ENCODE data around the gene PBRM1.

PBRM1 gene

DNA sequence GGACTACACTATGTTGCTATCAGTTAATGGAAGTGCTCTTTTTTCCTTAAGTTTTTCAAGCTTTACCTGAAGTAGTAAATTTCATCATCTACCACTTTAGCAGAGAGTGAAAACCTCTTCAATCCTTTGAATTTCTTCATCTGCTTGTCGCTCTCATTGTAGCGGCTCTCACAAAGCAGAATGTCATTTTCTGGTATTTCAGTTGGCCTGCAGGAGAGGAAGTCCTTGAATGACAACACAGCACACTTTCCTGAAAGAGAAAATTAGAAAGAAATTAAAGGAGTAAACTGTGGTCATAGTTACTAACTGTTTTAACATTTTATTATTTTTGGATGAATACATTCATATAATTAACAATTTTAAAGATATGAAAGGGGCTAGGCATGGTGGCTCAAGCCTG lies 121.7 kb downstream of the PBRM1 start:
- DNase-seq: no peak

DNA sequence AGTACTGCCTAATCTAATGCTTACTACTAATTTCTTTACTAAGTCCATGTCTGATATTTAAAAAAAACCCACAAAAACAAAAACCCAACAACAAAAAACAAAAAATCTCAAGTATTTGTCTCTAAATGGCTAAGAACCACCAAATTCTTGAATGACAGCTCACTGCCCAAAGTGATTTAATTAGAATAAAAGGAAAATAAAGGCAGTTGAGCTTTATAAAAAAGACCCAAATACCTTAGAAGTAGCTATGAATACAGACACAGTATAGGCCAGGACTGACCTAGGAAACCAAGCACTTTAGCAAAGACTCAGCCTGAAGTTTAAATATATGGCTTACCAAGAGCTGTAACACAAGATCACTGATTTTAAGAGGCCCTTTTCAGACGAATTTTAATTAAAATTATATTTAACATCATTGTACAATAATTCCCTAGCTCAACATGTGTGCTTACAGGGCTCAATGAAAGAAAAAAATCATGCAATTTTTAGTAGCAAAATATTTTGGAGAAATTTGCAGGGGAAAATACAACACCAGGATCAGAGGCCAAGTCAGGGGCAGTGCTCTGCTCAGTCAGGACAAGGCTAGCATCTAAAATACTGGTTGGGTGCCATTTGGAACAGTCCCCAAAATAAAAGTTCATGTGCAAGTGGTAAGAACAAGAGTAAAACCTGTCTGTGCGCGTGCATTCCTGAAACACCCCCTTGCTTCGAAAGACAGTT lies 124.5 kb downstream of the PBRM1 start:
- DNase-seq: no peak

DNA sequence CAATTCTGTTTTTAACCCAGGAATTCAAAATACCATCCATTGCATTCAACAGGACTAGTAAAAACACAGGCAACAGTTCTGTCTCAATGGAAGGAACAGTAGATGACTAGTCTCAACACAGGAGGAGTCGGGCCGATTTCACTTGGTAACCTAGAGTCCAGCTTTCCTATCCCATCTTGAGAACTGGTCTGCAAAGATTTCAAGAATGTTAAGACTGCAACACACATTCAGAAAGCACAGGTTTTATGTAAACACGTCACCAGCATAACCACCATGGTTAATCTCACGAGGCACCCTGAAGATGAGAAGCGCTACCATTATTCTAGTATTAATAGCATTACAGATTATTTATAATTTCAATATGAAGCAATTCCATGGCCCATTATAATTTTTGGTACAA lies 127.3 kb downstream of the PBRM1 start:
- DNase-seq: no peak

DNA sequence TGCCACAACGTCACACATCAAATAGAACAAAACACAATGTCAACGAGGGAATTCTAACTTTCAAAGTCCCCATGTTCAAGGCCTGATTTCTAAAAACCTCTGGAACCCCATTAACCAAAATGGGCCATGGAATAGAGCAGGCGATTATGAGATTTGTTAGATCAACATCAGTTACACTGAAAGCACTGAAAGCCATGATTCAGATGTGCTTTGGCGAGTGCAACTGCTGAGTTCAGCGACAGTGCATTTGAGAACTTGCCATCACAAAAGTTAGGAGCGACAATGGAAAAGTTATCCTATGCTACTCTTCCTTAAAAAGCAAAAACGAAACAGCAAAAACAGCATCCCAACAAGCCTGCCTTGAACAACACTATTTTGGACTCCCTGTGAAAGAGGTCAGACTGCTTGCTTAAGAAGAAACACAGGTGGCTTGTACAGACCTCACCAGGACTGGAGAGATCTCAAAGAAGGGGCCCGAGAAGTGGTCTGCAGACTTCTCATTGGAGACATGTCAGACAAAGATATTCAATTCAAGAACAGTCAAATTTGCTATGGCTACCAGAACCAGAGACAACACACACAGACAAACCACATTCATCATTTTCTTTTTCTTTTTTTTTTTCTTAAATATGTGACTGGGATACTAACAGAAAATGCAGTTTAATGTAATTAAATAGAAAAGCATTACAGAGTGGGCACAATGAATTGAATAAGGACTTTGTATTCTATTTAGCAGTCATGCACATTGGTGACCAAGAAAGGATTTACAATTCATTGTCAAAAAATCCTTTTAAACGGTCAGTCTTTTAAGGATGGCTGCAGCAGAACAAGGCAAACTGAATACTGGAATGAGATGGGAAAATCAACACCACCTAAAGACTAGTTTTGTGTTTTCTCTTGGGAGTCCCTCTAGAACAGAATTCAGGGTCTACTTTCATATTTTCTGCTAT lies 128.4 kb downstream of the PBRM1 start:
- no peak for DNase-seq

DNA sequence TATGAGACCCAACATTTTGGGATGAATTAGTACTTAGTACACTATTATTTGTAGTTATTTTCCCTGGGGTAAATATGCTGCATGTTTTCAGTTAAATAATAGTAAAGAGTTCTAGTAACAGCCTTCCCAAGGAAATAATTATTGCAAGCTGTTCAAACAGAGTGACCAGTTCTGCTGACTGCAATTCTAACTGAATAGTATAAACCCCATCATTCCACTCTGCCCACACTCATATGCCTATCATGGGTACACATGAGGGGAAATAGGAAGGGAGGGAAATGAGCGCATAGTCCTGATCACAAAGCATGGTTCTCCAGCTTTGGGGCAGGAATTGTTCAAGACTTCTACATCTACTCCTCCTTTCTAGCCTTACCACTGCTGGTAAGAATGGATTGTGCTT lies 130.7 kb downstream of the PBRM1 start:
- no peak for DNase-seq

DNA sequence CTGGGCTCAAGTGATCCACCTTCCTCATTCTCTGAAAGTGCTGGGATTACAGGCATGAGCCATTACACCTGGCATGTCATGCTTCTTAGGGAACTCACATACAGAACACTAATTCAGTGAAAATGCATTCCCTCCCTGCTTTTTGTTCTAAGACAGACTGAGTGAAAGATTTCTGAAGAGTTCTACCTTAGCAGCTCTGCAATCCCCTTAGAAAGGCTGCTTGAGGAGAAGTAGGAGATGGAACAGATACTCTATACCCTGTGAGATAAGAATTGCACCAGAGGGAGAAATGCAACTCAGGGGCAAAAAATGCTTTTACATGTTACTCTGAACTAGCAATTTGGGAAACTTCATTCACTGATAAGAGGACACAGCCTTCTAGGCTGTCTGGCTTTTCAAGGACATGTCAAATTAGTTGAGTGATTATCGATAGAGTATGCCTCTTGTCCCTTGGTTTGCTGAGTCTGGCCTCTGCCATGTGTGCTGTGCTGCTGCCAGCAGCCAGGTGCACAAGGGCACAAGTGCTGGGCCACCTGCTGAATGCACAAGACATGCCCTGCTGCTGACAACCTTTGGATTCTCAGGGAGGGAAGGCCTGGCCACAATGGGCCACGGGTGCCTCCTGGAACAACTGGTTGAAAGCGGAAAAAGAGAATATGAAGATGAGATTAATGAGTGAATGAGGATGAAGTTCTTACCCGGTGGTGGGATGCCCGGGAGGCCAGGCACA lies 131.5 kb downstream of the PBRM1 start:
- no peak for DNase-seq

DNA sequence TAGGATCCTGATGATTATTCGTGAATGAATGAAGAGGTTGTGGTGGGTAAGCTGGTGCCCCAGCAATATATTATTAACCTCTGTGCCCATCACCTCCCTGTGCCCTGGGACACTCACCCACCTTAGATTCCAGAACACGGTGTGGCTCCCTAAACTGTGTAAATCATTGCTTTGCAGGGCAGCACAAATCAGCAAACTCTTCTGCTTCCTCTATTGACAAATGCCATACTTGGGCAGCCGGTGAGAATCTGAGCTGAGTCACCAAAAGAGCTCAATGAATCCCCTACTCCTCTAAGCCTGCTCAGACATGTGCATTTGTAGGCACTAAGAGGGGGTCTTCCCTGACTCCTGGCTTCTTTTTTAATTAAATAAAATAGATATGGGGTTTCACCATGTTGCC lies 133.6 kb downstream of the PBRM1 start:
- DNase-seq: no peak

DNA sequence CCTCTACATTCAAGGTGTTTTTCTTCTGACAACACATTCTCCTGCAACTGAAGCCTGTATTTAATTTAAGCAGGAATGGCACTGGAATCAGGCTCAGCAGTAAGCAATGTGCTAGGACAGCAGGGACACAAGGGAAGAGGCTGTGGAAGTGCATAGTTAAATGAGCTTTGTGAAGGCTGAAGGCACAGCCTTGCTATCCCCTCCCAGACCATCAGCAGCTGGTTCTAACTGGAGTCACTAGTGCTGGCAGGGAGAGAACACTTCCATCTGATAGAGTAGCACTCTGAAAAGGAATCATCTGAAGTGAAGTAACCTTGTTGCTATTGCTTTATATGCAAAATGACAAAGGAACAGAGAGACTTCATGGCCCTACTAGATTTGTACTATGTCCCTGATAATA lies 134.6 kb downstream of the PBRM1 start:
- no peak for DNase-seq

DNA sequence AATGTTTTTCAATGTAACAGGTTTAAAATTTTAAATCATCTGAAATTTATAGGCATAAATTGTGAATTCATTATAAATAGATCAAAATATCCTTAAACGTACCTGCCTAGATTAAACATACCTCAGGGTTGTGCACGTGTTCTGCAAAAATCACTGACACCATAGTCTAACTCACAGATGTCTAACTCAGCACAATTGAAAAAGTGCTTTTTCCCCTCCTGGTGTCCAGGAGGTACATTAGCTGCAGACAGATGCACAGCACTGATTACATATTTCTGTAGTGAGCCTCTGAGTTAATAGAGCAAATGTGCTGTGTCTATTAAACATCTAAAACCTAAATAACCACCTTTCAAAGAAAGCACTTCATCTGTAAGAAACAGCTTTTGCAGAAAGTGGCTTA lies 138.6 kb downstream of the PBRM1 start:
- no peak for DNase-seq

DNA sequence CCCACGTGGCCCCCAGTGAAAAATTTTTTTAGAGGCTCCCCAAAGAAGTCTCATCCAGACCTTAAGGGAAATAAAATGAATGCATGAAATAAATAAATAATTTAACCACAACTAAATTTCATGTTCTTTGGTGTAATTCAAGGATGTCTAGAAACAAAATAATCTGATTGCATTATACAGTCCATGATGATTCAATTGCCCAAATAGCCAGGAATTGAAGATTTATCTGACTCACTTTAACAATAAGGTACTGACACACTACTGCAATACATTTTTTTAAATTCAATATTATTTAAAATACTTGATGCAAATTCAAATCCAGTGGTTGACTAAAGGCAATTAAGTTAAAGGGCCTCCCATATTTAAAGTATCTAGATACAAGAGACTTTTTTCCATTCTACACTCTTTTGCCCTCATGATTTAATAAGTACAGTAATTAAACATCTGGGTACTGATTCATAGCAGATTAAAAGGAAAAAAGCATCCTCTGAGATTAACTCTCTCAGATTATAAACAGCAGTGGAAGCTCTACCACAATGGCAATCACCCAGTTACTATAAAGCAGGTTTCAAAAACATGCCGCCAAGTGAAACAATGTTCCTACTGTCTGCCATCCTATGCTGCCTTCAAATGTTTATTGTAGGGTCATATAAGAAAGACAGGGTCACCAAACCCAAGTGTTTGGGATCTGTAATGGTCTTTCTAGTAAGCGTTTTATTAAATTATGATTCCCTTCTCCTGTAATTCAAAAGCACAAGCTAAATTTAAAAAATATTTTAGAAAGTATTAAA lies 139.4 kb downstream of the PBRM1 start:
- DNase-seq: no peak

DNA sequence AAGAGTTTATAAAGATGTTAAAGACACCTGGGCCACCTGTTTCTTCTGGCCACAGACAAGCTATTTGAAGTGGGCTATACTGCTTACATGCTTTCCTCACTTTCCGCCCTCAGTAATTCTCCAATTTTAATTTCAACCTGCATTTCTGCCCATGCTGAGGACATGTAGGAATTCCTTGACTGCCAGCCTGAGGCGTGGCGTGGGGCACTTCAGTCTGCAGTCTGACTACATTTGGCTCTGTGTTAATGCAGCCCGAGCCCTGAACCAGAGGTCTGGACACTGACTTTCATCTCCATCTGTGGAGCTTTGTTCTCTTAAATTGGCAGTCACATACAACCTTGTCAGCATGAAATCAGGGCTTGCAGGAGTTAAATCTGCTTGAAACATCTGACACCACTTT lies 140.8 kb downstream of the PBRM1 start:
- no peak for DNase-seq

DNA sequence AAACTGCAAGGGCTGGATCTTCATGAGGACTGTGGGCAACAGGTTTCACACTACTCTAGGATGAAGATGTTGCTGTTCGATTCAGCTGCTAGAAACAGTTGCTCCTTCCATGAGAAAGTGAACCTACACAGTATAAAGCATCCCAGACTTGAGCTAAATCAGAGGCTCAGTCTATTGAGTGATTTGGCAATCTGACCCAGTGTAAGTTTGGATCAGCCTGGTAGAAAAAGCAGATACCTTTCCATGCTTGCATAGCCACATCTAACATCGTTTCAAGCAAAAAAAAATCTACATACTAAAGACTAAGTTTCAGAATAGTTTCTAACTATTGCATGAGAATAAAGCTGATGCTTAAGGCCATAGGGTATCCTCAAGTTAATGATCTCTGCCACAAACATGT lies 144.7 kb downstream of the PBRM1 start:
- no peak for DNase-seq

DNA sequence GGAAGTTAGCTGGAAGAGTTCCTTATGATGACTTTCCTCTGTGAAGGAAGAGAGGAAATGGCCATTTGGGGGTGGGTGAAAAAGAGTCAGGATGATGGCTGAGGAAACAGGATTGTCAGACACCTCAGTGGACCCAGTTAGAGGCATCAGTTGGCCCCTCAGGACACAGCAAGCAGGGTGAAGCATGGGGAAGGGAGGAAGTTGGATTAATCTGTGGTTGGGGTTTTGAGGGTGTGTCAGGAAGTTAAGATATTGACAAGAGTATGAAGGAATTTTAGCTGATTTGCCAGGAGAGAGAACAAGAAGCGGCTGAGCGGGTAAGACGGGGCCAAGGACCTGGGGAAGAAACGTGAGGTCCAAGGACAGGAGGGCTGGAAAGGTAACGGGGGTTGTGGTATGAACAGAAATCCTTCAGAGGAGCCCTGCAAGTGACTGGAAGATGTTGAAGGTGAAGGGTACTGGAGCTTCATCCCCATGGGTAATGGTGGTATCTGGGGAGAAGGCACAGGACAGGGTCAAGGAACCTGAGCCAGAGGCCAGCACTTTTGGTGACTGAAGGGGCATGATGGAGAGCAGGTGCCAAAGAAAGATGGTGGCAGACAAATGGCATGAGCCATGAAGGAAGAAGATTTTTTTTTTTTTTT lies 146.6 kb downstream of the PBRM1 start:
- DNase-seq: no peak

DNA sequence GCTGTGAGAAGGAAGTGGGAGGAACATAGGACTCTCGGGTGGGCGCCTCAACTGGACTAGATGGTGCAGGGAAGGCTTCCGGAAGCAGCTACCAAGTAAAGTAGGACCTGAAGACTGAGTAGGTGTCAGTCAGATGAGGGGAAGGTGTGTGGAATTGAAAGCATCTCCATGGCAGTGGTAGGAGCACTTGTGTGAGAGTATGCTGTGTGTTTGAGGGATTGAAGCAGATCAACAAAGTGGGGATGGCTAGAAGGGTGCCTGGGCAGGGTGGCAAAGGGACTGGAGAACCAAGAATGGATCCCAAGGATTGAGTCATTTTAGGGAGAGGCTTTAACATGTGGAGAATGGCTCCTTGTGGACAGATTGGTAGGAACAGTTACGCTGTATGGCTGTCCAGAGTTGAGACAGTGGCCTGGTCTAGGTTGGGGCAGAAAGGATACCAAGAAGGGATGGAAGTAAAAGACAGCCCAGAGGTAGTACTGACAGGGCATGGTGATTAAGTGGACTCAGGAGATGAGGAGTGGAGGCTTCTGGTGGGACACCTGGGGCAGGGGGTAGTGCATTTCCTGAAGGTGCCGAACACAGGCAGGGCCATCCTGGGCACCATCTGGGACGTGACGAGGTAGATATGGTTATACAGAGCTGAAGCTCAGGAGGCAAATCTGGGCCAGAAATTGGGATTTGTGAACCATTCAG lies 147.8 kb downstream of the PBRM1 start:
- no peak for DNase-seq

DNA sequence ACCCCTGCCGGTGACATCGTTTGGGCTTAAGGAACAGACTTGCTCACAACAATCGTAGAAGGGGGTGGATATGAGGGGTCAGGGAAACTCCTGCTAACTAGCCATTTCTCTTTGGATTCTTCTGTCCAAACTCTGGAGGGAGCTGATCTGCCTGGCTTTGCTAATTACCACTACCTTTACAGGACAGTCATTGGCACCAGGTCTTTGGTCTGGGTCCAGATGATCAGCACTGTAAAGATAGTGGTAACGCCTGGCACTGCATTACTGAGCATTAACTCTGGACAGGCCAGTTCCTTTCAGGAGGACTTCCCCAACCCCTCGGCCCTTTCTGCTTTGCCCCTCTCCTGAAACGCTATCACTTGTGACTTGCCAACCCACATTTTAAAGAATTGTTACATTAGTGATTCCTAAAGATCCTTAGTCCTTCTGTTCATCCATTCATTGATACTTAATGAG lies 148.5 kb downstream of the PBRM1 start:
- DNase-seq: no peak

DNA sequence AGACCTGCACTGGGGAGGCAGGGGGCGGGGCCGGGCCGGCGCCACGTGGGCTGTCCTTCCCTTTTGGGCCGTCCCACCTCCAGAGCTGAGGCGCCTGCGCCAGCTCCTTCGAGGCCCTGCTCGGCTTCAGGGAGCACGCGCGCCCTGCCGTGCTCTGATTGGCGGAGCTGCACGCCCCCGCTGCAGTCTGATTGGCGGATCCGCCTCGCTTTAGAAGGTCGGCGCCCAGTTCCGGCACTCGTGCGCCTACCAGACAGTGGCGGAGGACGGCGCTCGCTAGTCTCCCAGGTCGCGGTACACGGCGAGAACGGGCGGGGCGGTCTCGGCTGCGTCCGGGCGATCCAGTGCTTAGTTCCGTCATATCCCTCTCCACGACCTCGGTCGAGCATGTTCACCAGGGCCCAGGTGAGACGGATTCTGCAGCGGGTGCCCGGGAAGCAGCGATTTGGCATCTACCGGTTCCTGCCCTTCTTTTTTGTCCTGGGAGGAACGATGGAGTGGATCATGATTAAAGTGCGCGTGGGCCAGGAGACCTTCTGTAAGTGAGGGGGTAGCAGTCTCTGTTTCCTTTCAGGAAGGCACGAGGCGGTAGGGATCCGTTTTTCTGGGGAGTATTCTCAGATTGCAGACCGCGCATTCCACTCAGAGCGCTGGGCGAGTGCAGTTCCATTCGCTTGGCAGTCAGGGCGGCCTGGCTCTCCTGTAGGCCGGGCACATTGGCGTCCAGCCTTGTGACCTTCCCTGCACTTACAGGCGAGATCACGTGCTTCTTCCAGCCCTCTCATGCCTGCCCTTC lies 149.1 kb downstream of the PBRM1 start, which contains the start of gene UQCC5:
Gene UQCC5, plus strand, starts transcription at position 237 of the 796 bp plus-strand sequence. Its CDS starts 151 bp downstream, at position 388.
- DNase-seq: peak; percentile 95

DNA sequence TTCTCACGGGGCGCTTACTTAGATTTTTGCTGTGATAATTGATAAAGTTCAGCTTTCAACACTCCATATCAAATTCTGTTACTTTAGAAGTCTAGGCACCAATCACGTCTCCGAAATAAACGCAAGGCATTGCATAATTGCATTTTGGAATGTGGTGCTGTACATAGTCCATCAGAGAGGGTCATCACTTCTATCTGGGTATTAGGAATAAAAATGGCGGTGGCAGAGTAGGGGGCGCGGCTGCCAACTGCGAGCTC lies 149.7 kb downstream of the PBRM1 start:
- DNase-seq: no peak

DNA sequence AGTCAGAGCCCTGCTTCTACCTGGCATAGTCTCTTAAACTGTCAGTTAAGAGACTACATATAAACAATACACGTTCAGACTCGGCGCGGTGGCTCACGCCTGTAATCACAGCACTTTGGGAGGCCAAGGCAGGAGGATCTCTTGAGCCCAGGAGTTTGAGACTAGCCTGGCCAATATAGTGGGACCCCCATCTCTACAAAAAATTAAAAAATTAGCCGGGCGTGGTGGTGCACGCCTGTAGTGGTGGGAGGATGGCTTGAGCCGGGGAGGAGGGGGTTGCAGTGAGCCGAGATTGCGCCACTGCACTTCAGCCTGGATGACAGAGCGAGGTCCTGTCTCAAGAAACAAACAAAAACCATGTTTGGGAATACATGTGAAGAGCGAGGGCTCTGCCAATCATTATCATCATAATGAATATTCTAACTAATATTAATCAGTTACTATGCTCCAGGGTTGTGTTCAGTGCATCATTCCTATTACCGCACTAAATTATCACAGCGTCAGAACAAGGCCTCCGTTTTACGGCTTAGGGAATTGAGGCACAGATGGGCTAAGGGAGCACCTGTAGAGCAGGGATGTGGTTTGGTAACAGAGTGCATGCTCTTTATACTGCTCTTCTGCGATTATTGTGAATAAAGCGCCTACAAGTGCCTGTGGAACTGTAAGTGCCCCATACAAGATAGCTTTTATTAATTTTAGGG lies 150.2 kb downstream of the PBRM1 start:
- DNase-seq: no peak

DNA sequence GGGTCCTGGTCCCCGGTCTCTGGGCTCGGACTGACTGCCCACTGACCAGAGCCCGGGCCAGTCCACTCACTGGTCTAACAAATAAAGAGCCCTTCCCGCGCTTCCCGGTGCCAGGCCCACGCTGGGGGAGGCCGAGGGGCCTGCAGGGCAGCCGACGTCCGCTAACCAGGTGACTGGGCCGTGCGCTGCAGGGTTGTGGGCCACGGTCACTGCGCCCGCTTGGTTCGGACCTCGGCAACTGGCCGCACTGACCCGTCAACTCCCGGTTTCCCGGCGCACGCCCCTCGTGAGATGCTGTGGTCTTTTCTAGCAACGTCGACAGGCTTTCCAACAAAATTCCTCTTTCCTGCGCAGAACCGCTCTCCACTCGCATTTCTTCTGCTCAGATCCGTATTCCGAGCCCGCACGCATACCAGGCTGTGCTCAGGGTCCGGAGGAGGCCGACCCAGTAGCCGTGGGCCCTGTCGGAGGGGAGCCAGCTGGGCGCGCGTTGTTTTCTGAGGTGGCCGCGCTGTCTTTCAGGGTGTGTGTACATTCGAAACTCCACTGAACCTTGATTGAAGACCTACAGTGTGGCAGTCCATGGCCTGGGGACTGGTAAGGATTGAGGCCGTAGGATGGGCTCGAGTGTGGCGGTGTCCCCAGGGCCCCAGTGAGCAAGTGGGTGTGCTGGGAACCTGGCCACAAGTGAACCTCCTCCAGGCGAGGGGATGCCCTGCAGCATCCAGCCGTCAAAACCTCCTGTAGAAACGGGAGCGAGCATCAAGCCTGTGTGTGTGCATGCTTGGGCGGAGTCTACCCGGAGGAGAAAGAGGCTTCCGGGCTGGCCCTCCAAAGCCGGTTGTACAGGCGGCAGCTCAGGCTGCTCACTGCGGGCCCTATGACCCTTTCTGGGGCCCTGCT lies 151.2 kb downstream of the PBRM1 start:
- DNase-seq: peak; percentile 68

All from retina (tissue), 1 donor.